IMR-90 (cell line): ENCODE data around the gene SNRK. TPM values are rescaled to one million over a fixed set of nuclear protein-coding genes. Genes with fewer than 3 reads are reported as not detected.

Experiments
- ATAC-seq: fragments of 200-7000 bp; cut with Tn5 transposase; 2 replicates; pipeline ENCODE4 v1.9.1; 2020; ENCODE audit warnings: low read depth, mild to moderate bottlenecking, moderate library complexity
- BruUV-seq: library from RNA; stranded (reverse); fragments of 400-500 nt; replicated peaks from 2 replicates; lab custom pipeline; 2021; lab: Mats Ljungman, UMichigan
- CTCF ChIA-PET: fragments of 300-600 bp; formaldehyde crosslinking; extraction: SDS; loops from one replicate; lab custom pipeline; 2021; ENCODE audit warnings: antibody characterized with exemption; lab: Yijun Ruan, JAX
- POLR2A ChIA-PET: fragments of 300-600 bp; sonication (Branson Sonifier 250); formaldehyde crosslinking; loops from one replicate; lab custom pipeline; 2022; ENCODE audit warnings: antibody characterized with exemption; ENCODE audit not compliant: unreplicated experiment; lab: Charles Lee
- DNase-seq: peaks from one replicate; pipeline ENCODE4 v3.0.0; 2013
- H2AFZ ChIP-seq: replicated peaks from 2 replicates; pipeline ENCODE3; 2013; ENCODE audit warnings: low read length, mild to moderate bottlenecking; ENCODE audit not compliant: poor library complexity
- H2AK5ac ChIP-seq: 2 replicates; pipeline ENCODE4 v1.6.1; 2013; ENCODE audit warnings: low read depth, low read length, inconsistent platforms
- H2AK9ac ChIP-seq: replicated peaks from 2 replicates; pipeline ENCODE3; 2013; ENCODE audit warnings: mild to moderate bottlenecking, low read depth, low read length, moderate library complexity; ENCODE audit not compliant: poor library complexity
- H2BK120ac ChIP-seq: 2 replicates; pipeline ENCODE4 v1.6.1; 2013; ENCODE audit warnings: low read depth, low read length, inconsistent platforms
- H2BK15ac ChIP-seq: 3 replicates; pipeline ENCODE4 v1.6.1; 2013; ENCODE audit warnings: low read depth, low read length, inconsistent platforms
- H2BK20ac ChIP-seq: 2 replicates; pipeline ENCODE4 v1.6.1; 2013; ENCODE audit warnings: low read depth, mild to moderate bottlenecking, inconsistent platforms, low read length, moderate library complexity
- H2BK5ac ChIP-seq: 2 replicates; pipeline ENCODE4 v1.6.1; 2013; ENCODE audit warnings: mild to moderate bottlenecking, low read depth, low read length, inconsistent platforms; ENCODE audit not compliant: poor library complexity, severe bottlenecking
- H3K14ac ChIP-seq: replicated peaks from 2 replicates; pipeline ENCODE4 v1.6.1; 2013; ENCODE audit warnings: low read depth, low read length, inconsistent platforms
- H3K18ac ChIP-seq: 2 replicates; pipeline ENCODE4 v1.6.1; 2013; ENCODE audit warnings: low read depth, low read length, control low read depth
- H3K23ac ChIP-seq: 2 replicates; pipeline ENCODE4 v1.6.1; 2013; ENCODE audit warnings: low read depth, low read length, inconsistent platforms
- H3K27ac ChIP-seq: 2 replicates; pipeline ENCODE4 v1.5.1; 2013; ENCODE audit warnings: mild to moderate bottlenecking, control low read depth, low read length; ENCODE audit not compliant: insufficient read depth
- H3K27me3 ChIP-seq: 2 replicates; pipeline ENCODE4 v1.6.1; 2013; ENCODE audit warnings: low read length; ENCODE audit not compliant: control insufficient read depth, insufficient read depth
- H3K36me3 ChIP-seq: 2 replicates; pipeline ENCODE4 v1.6.1; 2013; ENCODE audit warnings: low read length, mixed read lengths; ENCODE audit not compliant: control insufficient read depth, insufficient read depth
- H3K4ac ChIP-seq: 2 replicates; pipeline ENCODE4 v1.6.1; 2013; ENCODE audit warnings: low read depth, low read length, inconsistent platforms
- H3K4me1 ChIP-seq: 2 replicates; pipeline ENCODE4 v1.6.1; 2013; ENCODE audit warnings: low read length, mixed read lengths; ENCODE audit not compliant: control insufficient read depth, insufficient read depth
- H3K4me2 ChIP-seq: 2 replicates; pipeline ENCODE4 v1.6.1; 2013; ENCODE audit warnings: low read depth, mild to moderate bottlenecking, control low read depth, low read length, moderate library complexity
- H3K4me3 ChIP-seq: 2 replicates; pipeline ENCODE4 v1.5.1; 2013; ENCODE audit warnings: low read depth, mild to moderate bottlenecking, control low read depth, low read length, moderate library complexity; ENCODE audit not compliant: insufficient read depth
- H3K56ac ChIP-seq: 2 replicates; pipeline ENCODE4 v1.6.1; 2013; ENCODE audit warnings: low read length, inconsistent platforms; ENCODE audit not compliant: insufficient read depth; ENCODE audit errors: extremely low read depth
- H3K79me1 ChIP-seq, 2 experiments: 2 replicates each; pipeline ENCODE4 v1.6.1; 2013; ENCODE audit warnings: low read length in 2 of 2, inconsistent platforms in 1 of 2, low read depth in 1 of 2
- H3K9ac ChIP-seq: 2 replicates; pipeline ENCODE4 v1.6.1; 2013; ENCODE audit warnings: low read depth, low read length, control low read depth
- H3K9me1 ChIP-seq: 2 replicates; pipeline ENCODE4 v1.6.1; 2013; ENCODE audit warnings: low read length, inconsistent platforms; ENCODE audit not compliant: insufficient read depth
- H3K9me3 ChIP-seq: 2 replicates; pipeline ENCODE4 v1.6.1; 2013; ENCODE audit warnings: low read length; ENCODE audit not compliant: control insufficient read depth, insufficient read depth
- H4K20me1 ChIP-seq: 2 replicates; pipeline ENCODE4 v1.6.1; 2013; ENCODE audit warnings: low read length, inconsistent platforms; ENCODE audit not compliant: insufficient read depth
- H4K5ac ChIP-seq: 2 replicates; pipeline ENCODE4 v1.6.1; 2013; ENCODE audit warnings: mild to moderate bottlenecking, low read depth, low read length, control low read depth
- H4K8ac ChIP-seq, 2 experiments: 2 replicates each; pipeline ENCODE4 v1.6.1; 2013; ENCODE audit warnings: low read depth in 2 of 2, low read length in 2 of 2, control low read depth in 1 of 2, inconsistent platforms in 1 of 2
- H4K91ac ChIP-seq: 2 replicates; pipeline ENCODE4 v1.6.1; 2013; ENCODE audit warnings: low read depth, low read length, inconsistent platforms; ENCODE audit not compliant: insufficient read depth
- BHLHE40 ChIP-seq: fragments of 150-350 bp; IDR thresholded peaks from 2 replicates; pipeline ENCODE4 v1.6.1; 2016; ENCODE audit warnings: mild to moderate bottlenecking, low read depth, low read length
- CEBPB ChIP-seq: IDR thresholded peaks from 2 replicates; pipeline ENCODE4 v1.6.1; 2012; ENCODE audit warnings: low read depth, low read length, improper control_type of control experiment
- CHD1 ChIP-seq: IDR thresholded peaks from 2 replicates; pipeline ENCODE4 v1.6.1; 2012; ENCODE audit warnings: low read depth, low read length, improper control_type of control experiment
- ELK1 ChIP-seq: fragments of 150-350 bp; IDR thresholded peaks from 2 replicates; pipeline ENCODE4 v1.6.1; 2016; ENCODE audit warnings: low read depth, mild to moderate bottlenecking, low read length, moderate library complexity, borderline replicate concordance
- FOS ChIP-seq: fragments of 150-350 bp; IDR thresholded peaks from 2 replicates; pipeline ENCODE4 v1.6.1; 2016; ENCODE audit warnings: low read depth, low read length
- MAFK ChIP-seq: IDR thresholded peaks from 2 replicates; pipeline ENCODE4 v1.6.1; 2012; ENCODE audit warnings: low read depth, low read length, improper control_type of control experiment
- MAZ ChIP-seq: IDR thresholded peaks from 2 replicates; pipeline ENCODE4 v1.6.1; 2012; ENCODE audit warnings: low read depth, mild to moderate bottlenecking, low read length, improper control_type of control experiment, moderate library complexity, borderline replicate concordance
- MXI1 ChIP-seq: IDR thresholded peaks from 2 replicates; pipeline ENCODE4 v1.6.1; 2012; ENCODE audit warnings: low read depth, mild to moderate bottlenecking, low read length, moderate library complexity, borderline replicate concordance
- NFE2L2 ChIP-seq: fragments of 150-350 bp; IDR thresholded peaks from 2 replicates; pipeline ENCODE4 v1.6.1; 2016; ENCODE audit warnings: low read depth, mild to moderate bottlenecking, low read length
- POLR2A ChIP-seq: IDR thresholded peaks from 2 replicates; pipeline ENCODE4 v1.6.1; 2012; ENCODE audit warnings: mild to moderate bottlenecking, low read depth, low read length
- RAD21 ChIP-seq: IDR thresholded peaks from 2 replicates; pipeline ENCODE4 v1.6.1; 2012; ENCODE audit warnings: low read length, improper control_type of control experiment
- RCOR1 ChIP-seq: IDR thresholded peaks from 2 replicates; pipeline ENCODE4 v1.6.1; 2012; ENCODE audit warnings: mild to moderate bottlenecking, low read length, improper control_type of control experiment; ENCODE audit not compliant: insufficient replicate concordance
- RFX5 ChIP-seq: IDR thresholded peaks from 2 replicates; pipeline ENCODE4 v1.8.0; 2012; ENCODE audit warnings: low read depth, mild to moderate bottlenecking, low read length, moderate library complexity
- SMC3 ChIP-seq: fragments of 150-350 bp; IDR thresholded peaks from 2 replicates; pipeline ENCODE4 v1.6.1; 2016; ENCODE audit warnings: low read depth, mild to moderate bottlenecking, antibody characterized with exemption, low read length, moderate library complexity
- WGBS, 2 experiments: methylation state at CpG; one replicate each; pipeline versions ENCODE4 v1.1.5 to v1.1.7; 2013; ENCODE audit warnings: missing lambda C conversion rate in 2 of 2; ENCODE audit not compliant: insufficient read length in 1 of 2; ENCODE audit errors: extremely low coverage in 2 of 2; 5-methylcytosine and 5-hydroxymethylcytosine counted together
- dilution Hi-C: fragments of 300-500 bp; cut with HindIII; formaldehyde crosslinking; loops from one replicate; pipeline ENCODE4 v1.14.3; 2018; ENCODE audit warnings: low sequenced_read_pairs; ENCODE audit not compliant: unreplicated experiment
- in situ Hi-C: fragments of 300-500 bp; cut with MboI; formaldehyde crosslinking; loops from 3 replicates; pipeline ENCODE4 v1.14.3; 2019; ENCODE audit warnings: low sequenced_read_pairs, inconsistent platforms, mixed read lengths
- intact Hi-C: fragments of 100-400 bp; cut with micrococcal nuclease; formaldehyde crosslinking; loops from 2 replicates; pipeline ENCODE4 v1.10.0; 2022
- polyA plus RNA-seq, 3 experiments: library from polyadenylated mRNA; depleted of rRNA; stranded (reverse); fragments of >200 nt; gene quantifications; 2 replicates each; pipeline ENCODE4 v1.2.3, GENCODE V29; 2012; ENCODE audit warnings: low replicate concordance in 1 of 3
- total RNA-seq: library from RNA; depleted of rRNA; stranded (reverse); fragments of >200 nt; gene quantifications from 2 replicates; pipeline ENCODE4 v1.2.3, GENCODE V29; 2012
- TF ChIP-seq, protein P1 (sequence below): conservative IDR thresholded peaks from 2 replicates; pipeline ENCODE4 v1.5.1; 2012; ENCODE audit warnings: mild to moderate bottlenecking, low read depth, low read length, improper control_type of control experiment
- TF ChIP-seq, protein P2 (sequence below): fragments of 150-350 bp; IDR thresholded peaks from 2 replicates; pipeline ENCODE4 v1.6.1; 2017; ENCODE audit warnings: mild to moderate bottlenecking, antibody characterized with exemption, low read length, low read depth

SNRK gene
- total and polyA plus RNA-seq, 2 of the 4 experiments (the other 2 are of a cell fraction): 4.7 to 23.1 TPM

DNA sequence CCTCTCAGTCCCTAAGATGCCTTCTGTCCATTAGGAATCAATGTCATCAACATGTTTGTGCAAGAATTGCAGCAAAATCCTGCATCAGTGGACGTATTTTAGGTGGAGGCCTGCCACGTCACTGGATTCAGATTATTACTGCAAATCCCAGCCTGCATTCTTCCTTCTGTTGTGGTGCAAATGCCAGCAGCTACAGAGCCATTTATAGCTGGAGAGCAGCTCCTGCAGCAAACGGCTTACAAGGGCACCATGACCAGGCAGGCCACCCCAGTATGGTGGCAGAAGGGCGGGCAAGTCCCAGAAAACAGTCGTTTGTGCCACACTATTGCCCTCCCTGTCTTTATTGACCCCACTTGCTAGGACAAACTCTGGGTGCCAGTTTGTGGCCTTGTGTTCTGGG lies 74.7 kb downstream of the SNRK start:
- Histone ChIP-seq H3K4ac (no peak overlapping the region), H3K36me3 (peaks cover 10% of the 10 kb centered on the region; the same call in 1 of the 2 replicates), H2AK5ac (no peak overlapping the region), H3K27me3 (no peaks in the 10 kb centered on the region), H4K8ac (no peak overlapping the region), H3K9me3 (no peaks in the 10 kb centered on the region), H2AK9ac (no peak overlapping the region), H3K4me2 (no peak overlapping the region), H4K5ac (no peak overlapping the region), H2BK5ac (no peak overlapping the region), H3K79me1 (no peaks in the 10 kb centered on the region; a peak in 1 of 4 replicates), H3K4me3 (no peak overlapping the region), H3K27ac (no peak overlapping the region), H3K9ac (no peak overlapping the region), H2BK120ac (no peak overlapping the region), H4K91ac (no peak overlapping the region), H2AFZ (no peak overlapping the region), H3K4me1 (peaks cover 3% of the 10 kb centered on the region; the same call in 1 of the 2 replicates), H2BK20ac (no peak overlapping the region), H4K20me1 (no peaks in the 10 kb centered on the region), H3K56ac (no peak overlapping the region), H3K14ac (no peak overlapping the region), H2BK15ac (no peak overlapping the region), H3K23ac (no peak overlapping the region), H3K9me1 (no peaks in the 10 kb centered on the region; the same call in 1 of the 2 replicates), H3K18ac (no peak overlapping the region)
- ChIA-PET CTCF (no interaction called here), POLR2A (no interaction called here)
- no TSS peak for BruUV-seq
- TF ChIP-seq, protein P1, sequence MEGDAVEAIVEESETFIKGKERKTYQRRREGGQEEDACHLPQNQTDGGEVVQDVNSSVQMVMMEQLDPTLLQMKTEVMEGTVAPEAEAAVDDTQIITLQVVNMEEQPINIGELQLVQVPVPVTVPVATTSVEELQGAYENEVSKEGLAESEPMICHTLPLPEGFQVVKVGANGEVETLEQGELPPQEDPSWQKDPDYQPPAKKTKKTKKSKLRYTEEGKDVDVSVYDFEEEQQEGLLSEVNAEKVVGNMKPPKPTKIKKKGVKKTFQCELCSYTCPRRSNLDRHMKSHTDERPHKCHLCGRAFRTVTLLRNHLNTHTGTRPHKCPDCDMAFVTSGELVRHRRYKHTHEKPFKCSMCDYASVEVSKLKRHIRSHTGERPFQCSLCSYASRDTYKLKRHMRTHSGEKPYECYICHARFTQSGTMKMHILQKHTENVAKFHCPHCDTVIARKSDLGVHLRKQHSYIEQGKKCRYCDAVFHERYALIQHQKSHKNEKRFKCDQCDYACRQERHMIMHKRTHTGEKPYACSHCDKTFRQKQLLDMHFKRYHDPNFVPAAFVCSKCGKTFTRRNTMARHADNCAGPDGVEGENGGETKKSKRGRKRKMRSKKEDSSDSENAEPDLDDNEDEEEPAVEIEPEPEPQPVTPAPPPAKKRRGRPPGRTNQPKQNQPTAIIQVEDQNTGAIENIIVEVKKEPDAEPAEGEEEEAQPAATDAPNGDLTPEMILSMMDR: no peak
- TF ChIP-seq SMC3 (no peak), CHD1 (no peak), ELK1 (no peak), RCOR1 (no peak), BHLHE40 (no peak), MAFK (no peak), MXI1 (no peak), RFX5 (no peak), CEBPB (no peak), POLR2A (no peak), NFE2L2 (no peak), RAD21 (no peak), MAZ (no peak), FOS (no peak)
- TF ChIP-seq, protein P2, sequence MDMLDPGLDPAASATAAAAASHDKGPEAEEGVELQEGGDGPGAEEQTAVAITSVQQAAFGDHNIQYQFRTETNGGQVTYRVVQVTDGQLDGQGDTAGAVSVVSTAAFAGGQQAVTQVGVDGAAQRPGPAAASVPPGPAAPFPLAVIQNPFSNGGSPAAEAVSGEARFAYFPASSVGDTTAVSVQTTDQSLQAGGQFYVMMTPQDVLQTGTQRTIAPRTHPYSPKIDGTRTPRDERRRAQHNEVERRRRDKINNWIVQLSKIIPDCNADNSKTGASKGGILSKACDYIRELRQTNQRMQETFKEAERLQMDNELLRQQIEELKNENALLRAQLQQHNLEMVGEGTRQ: no peak
- no peak for ATAC-seq
- dilution Hi-C loops (no loop called here), in situ Hi-C loops (no loop called here), intact Hi-C loops (no loop called here)
- 94% methylated on average over 2 of the region's 5 CpGs; no CpG with 5 or more reads in 1 of the 2 experiments for WGBS, 2 experiments
- DNase-seq: no peak
